ENCODE data around the gene GABRP. TPM values are rescaled to one million over a fixed set of nuclear protein-coding genes. Genes with fewer than 3 reads are reported as not detected.
A peak's percentile ranks its signal among the peaks of the same experiment; 100 is the strongest.

GABRP gene
- total and polyA plus RNA-seq, 12 donors, result 0.03 to 0.26 (median 0.13) TPM; not detected in 7

DNA sequence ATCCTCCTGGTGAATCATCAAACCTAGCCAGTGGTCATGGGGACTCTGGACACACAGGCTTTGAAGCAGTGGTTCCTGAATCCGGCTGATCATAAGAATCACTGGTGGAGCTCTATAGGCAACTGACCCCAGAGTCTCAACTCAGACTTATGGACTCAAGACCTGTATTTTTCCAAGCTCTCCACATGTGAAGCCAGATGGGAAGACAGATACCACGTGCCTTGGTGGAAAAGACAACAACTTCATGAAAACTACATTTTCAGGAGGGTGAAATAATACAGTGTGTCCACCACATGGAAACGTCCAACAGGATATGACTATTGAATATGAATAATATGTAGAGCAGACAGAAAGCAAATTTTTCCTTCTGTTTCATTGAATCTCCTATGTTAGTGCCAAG is 33.7 kb downstream of the GABRP start:
- intact Hi-C loops (cut with DNase I), result no loop called here
- 65 to 83% (median 76%) methylated on average over 3 of the region's 3 CpGs for WGBS, 4 donors
- no peaks in the 10 kb centered on the region for H3K27me3 ChIP-seq
- H3K4me3 ChIP-seq, result no peak overlapping the region
- H3K27ac ChIP-seq, result no peak overlapping the region
- H3K9me3 ChIP-seq (replicated peaks in 1 of 3), result no peaks in the 10 kb centered on the region
- H3K36me3 ChIP-seq (replicated peaks in 1 of 2), result no peaks in the 10 kb centered on the region
- H3K4me1 ChIP-seq (replicated peaks in 1 of 2), result no peaks in the 10 kb centered on the region
- no peak for DNase-seq
- no peak for TF ChIP-seq POLR2A (IDR thresholded peaks at IDR 0.05)
- TF ChIP-seq, protein P1, sequence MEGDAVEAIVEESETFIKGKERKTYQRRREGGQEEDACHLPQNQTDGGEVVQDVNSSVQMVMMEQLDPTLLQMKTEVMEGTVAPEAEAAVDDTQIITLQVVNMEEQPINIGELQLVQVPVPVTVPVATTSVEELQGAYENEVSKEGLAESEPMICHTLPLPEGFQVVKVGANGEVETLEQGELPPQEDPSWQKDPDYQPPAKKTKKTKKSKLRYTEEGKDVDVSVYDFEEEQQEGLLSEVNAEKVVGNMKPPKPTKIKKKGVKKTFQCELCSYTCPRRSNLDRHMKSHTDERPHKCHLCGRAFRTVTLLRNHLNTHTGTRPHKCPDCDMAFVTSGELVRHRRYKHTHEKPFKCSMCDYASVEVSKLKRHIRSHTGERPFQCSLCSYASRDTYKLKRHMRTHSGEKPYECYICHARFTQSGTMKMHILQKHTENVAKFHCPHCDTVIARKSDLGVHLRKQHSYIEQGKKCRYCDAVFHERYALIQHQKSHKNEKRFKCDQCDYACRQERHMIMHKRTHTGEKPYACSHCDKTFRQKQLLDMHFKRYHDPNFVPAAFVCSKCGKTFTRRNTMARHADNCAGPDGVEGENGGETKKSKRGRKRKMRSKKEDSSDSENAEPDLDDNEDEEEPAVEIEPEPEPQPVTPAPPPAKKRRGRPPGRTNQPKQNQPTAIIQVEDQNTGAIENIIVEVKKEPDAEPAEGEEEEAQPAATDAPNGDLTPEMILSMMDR (IDR thresholded peaks at IDR 0.05), result no peak

DNA sequence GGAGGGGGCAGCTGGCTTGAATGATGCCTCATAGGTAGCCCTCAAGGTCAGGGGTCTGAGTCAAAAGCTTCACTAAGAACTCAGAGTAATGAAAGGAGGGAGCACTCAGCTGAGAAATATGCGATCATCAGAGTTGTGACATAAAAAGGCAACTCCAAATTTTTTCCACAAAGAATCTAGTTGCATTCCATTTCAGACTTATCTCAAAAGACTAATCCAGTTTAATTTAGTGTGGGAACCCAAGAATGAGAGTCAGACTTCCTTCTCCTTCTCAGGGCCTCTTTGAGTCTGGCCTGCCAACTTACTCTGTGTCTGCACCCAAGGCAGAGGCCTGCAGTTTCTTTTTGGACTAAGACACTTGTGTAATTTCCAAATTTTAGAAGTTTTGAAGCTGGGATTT is 34.7 kb downstream of the GABRP start:
- TF ChIP-seq, protein P1 (IDR thresholded peaks at IDR 0.05), result no peak
- TF ChIP-seq POLR2A (IDR thresholded peaks at IDR 0.05), result no peak
- Histone ChIP-seq H3K27ac (no peak overlapping the region), H3K27me3 (no peaks in the 10 kb centered on the region), H3K36me3 (replicated peaks in 1 of 2) (no peaks in the 10 kb centered on the region), H3K4me3 (no peak overlapping the region), H3K9me3 (replicated peaks in 1 of 3) (no peaks in the 10 kb centered on the region), H3K4me1 (replicated peaks in 1 of 2) (no peaks in the 10 kb centered on the region)
- no peak for DNase-seq
- intact Hi-C loops (cut with DNase I), result no loop called here
- 75 to 86% (median 84%) methylated on average over 1 of the region's 1 CpG for WGBS, 4 donors

DNA sequence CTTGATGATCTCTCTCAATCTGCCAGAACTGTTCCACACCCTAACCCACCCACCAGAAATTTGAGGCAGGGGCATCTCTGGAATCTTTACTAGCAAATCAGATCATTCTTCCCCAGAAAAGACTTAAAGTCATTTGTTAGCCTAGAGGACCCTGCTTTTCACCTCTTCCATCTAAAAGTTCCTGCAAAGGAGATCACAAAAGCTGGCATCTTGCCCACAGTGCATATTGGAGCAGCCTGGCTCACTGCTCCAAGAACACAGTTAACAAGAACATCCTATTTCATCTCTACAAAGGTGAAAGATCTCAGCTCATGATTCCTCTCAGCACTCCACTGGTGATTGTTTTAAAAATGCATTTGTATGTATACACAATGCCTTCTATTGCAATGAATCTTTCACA is 36.3 kb downstream of the GABRP start:
- H3K4me3 ChIP-seq, result no peak overlapping the region
- TF ChIP-seq, protein P1 (IDR thresholded peaks at IDR 0.05), result no peak
- no peak for TF ChIP-seq POLR2A (IDR thresholded peaks at IDR 0.05)
- no peaks in the 10 kb centered on the region for H3K4me1 ChIP-seq (replicated peaks in 1 of 2)
- no peaks in the 10 kb centered on the region for H3K9me3 ChIP-seq (replicated peaks in 1 of 3)
- peak in 1 of 7 donors; percentile 5 for DNase-seq
- H3K36me3 ChIP-seq (replicated peaks in 1 of 2), result no peaks in the 10 kb centered on the region
- intact Hi-C loops (cut with DNase I), result no loop called here
- no peaks in the 10 kb centered on the region for H3K27me3 ChIP-seq
- H3K27ac ChIP-seq, result no peak overlapping the region

DNA sequence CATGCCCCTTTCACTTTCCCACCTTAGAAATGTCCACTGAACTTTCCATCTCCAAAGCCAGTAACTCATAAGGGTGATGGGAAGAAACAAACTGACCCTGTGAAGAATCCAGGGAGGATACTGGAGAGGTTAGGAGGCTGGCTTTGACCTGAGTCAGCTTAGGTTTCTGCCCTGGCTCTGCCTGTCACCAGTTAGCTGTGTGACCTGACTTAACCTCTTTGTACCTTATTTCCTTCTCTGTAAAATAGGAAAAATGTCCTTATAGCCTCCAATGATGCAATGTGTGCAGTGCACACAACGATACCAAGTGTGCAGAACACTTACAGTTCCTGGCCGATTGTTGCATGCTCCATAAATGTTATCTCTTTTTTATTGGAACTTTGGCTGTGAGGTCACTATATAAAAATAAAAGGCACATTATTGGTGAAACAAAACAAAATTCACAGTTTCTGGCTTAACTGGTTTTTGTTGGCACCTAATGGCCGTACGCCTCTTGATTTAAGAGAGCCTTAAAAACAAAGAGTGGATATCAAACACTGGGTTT is 37.8 kb downstream of the GABRP start:
- no peak overlapping the region for H3K4me3 ChIP-seq
- no peak for TF ChIP-seq POLR2A (IDR thresholded peaks at IDR 0.05)
- TF ChIP-seq, protein P1 (IDR thresholded peaks at IDR 0.05), result no peak
- H3K9me3 ChIP-seq (replicated peaks in 1 of 3), result no peaks in the 10 kb centered on the region
- H3K4me1 ChIP-seq (replicated peaks in 1 of 2), result no peaks in the 10 kb centered on the region
- no peak overlapping the region for H3K27ac ChIP-seq
- intact Hi-C loops (cut with DNase I), result no loop called here
- 69 to 84% (median 79%) methylated on average over 4 of the region's 4 CpGs for WGBS, 4 donors
- H3K27me3 ChIP-seq, result no peaks in the 10 kb centered on the region
- no peaks in the 10 kb centered on the region for H3K36me3 ChIP-seq (replicated peaks in 1 of 2)
- DNase-seq, result no peak

All from adrenal gland (tissue), 12 donors.